Right lobe of liver (tissue), 4 donors: ENCODE measurements around the gene PLCL2.

Source experiments
- CTCF ChIP-seq, 4 donors: fragments of 200-600 bp in 3 of 4; fragments of 450-650 bp in 1 of 4; IDR thresholded peaks; one replicate each; pipeline versions ENCODE4 v1.5.1 to v1.8.0; 2016 to 2022; ENCODE audit warnings: antibody characterized with exemption in 4 of 4, mild to moderate bottlenecking in 2 of 4
- POLR2A ChIP-seq: fragments of 450-650 bp; IDR thresholded peaks from one replicate; pipeline ENCODE4 v1.6.1; 2017; ENCODE audit warnings: antibody characterized with exemption, mild to moderate bottlenecking
- donor health status: DM: no; HTN: no; CAD: no.
- donor health status: DM: no; HTN: no; CAD: no.
- donor health status: DM: no; HTN: yes; CAD: no.

GRCh38 chr3:17050071-17050470, 165.3 kb downstream of the PLCL2 start:
- no peak for TF ChIP-seq CTCF (IDR thresholded peaks at IDR 0.05)
- no peak for TF ChIP-seq POLR2A
